OCI-LY3 (cell line): ENCODE results near the gene MED12L.

Experiments
- H2AFZ ChIP-seq: fragments of 200-600, 300-600 bp; shearing (Covaris generic); 2 replicates; pipeline ENCODE4 v1.6.0; 2014; ENCODE audit warnings: antibody characterized with exemption, low read depth, low read length
- H3K27ac ChIP-seq: fragments of 200-600, 300-600 bp; sonication (generic); 2 replicates; pipeline ENCODE4 v1.5.1; 2014; ENCODE audit warnings: mild to moderate bottlenecking, low read length, moderate library complexity, mixed read lengths
- H3K27me3 ChIP-seq: fragments of 200-600, 300-600 bp; sonication (generic); 2 replicates; pipeline ENCODE4 v1.6.1; 2014; ENCODE audit warnings: low read depth, low read length, mixed read lengths
- H3K36me3 ChIP-seq: fragments of 200-600, 300-600 bp; sonication (generic); replicated peaks from 2 replicates; pipeline ENCODE3; 2014; ENCODE audit warnings: low read depth, low read length, mixed read lengths
- H3K4me1 ChIP-seq: fragments of 300-600, 200-600 bp; sonication (generic); 2 replicates; pipeline ENCODE4 v1.6.1; 2014; ENCODE audit warnings: low read length, mixed read lengths
- H3K4me2 ChIP-seq: fragments of 200-600, 300-600 bp; sonication (generic); 2 replicates; pipeline ENCODE4 v1.6.1; 2014; ENCODE audit warnings: low read length, mixed read lengths
- H3K4me3 ChIP-seq: fragments of 300-600, 200-600 bp; sonication (generic); 2 replicates; pipeline ENCODE4 v1.5.1; 2014; ENCODE audit warnings: antibody characterized with exemption, mild to moderate bottlenecking, low read length, moderate library complexity
- H3K79me2 ChIP-seq: fragments of 300-600, 200-600 bp; shearing (Covaris generic); 2 replicates; pipeline ENCODE4 v1.6.1; 2014; ENCODE audit warnings: mild to moderate bottlenecking, low read length, mixed read lengths
- H3K9ac ChIP-seq: fragments of 300-600, 200-600 bp; shearing (Covaris generic); 2 replicates; pipeline ENCODE4 v1.6.0; 2014; ENCODE audit warnings: mild to moderate bottlenecking, low read length, moderate library complexity
- H3K9me3 ChIP-seq: fragments of 200-600, 300-600 bp; shearing (Covaris generic); 2 replicates; pipeline ENCODE4 v1.6.1; 2014; ENCODE audit warnings: low read length, mixed read lengths; ENCODE audit not compliant: insufficient read depth
- H4K20me1 ChIP-seq: fragments of 200-600, 300-600 bp; sonication (generic); 2 replicates; pipeline ENCODE4 v1.6.1; 2016; ENCODE audit warnings: low read length, mixed read lengths; ENCODE audit not compliant: insufficient read depth
- EZH2phosphoT487 ChIP-seq: fragments of 200-600 bp; shearing (Covaris generic); IDR thresholded peaks from 2 replicates; pipeline ENCODE4 v1.6.1; 2018; ENCODE audit warnings: antibody characterized with exemption, mixed run types, low read depth
- TF ChIP-seq, protein P1 (sequence below): fragments of 200-600, 300-600 bp; sonication (generic); IDR thresholded peaks from 2 replicates; pipeline ENCODE4 v1.5.1; 2014; ENCODE audit warnings: antibody characterized with exemption, low read length, low read depth

The MED12L gene

DNA sequence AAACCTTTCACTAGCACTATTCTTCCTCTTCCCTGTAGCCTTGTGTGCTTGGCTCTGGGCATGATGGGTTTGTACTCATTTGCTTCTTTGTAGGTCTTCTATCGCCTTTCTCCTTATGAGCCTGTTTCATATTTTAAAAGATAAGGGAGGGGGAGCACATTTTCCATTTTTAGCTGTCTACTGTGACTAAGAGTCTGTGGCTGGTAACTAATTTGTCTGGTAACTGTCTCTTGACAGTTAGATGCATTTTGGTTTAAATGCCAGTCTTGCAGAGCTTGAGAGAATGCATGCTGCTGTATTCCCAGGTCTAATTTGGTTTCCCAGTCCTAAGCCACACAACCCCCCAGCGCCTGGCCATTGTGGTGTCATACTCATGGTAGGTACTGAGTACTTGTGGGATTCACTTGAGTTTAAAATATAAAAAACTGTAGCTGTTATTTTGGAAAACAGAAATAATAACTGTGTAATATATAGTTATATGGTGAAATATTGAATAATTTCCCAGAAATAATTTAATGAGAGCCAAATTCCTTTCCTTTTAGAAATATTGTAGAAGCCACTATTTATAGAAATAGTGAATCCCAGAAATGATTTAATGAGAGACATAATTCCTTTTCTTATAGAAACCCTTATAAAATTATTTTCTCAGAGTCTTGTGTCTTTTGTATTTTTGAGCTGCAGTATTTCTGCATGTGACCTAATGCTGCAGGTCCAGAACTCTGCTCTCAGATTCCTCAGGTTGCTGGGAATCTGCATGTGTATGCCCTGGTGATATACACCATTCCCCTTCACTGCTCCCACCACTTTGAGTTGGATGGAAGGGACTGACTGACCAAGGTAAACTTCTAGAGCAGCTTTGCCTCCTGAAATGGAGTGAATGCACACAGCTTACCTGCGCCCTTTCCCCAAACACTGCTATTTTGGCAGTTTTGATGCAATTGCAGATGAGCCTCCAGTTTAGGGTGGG lies 131.5 kb downstream of the MED12L start:
- no peak overlapping the region for H2AFZ ChIP-seq
- H3K27ac ChIP-seq: no peak overlapping the region
- H3K4me2 ChIP-seq: no peak overlapping the region
- H3K79me2 ChIP-seq: no peaks in the 10 kb centered on the region
- H3K36me3 ChIP-seq: no peaks in the 10 kb centered on the region
- H4K20me1 ChIP-seq: no peaks in the 10 kb centered on the region
- no peaks in the 10 kb centered on the region for H3K9me3 ChIP-seq
- no peaks in the 10 kb centered on the region for H3K27me3 ChIP-seq
- no peak overlapping the region for H3K4me3 ChIP-seq
- peaks cover 6% of the 10 kb centered on the region for H3K4me1 ChIP-seq
- TF ChIP-seq, protein P1, sequence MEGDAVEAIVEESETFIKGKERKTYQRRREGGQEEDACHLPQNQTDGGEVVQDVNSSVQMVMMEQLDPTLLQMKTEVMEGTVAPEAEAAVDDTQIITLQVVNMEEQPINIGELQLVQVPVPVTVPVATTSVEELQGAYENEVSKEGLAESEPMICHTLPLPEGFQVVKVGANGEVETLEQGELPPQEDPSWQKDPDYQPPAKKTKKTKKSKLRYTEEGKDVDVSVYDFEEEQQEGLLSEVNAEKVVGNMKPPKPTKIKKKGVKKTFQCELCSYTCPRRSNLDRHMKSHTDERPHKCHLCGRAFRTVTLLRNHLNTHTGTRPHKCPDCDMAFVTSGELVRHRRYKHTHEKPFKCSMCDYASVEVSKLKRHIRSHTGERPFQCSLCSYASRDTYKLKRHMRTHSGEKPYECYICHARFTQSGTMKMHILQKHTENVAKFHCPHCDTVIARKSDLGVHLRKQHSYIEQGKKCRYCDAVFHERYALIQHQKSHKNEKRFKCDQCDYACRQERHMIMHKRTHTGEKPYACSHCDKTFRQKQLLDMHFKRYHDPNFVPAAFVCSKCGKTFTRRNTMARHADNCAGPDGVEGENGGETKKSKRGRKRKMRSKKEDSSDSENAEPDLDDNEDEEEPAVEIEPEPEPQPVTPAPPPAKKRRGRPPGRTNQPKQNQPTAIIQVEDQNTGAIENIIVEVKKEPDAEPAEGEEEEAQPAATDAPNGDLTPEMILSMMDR: no peak
- TF ChIP-seq EZH2phosphoT487: no peak
- no peak overlapping the region for H3K9ac ChIP-seq

DNA sequence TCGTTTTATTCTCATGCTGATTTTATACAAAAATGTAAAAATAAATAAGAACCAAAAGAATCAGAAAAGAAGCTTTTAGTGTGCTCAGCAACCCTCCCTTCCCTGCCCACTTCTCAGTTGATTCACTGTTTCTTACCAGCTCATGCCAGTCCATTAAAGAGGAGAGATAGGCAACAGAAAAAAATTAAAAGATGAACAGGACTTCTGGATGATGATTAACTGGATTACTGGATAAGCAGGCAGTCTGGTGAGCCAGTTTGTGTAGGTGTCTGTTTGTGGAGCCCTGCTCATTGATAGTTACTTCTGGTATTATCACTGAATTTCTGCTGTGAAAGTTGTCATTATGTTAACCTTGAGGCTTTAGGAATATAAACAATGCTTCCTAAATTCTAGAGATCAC lies 132.7 kb downstream of the MED12L start:
- Histone ChIP-seq H3K4me1 (peaks cover 6% of the 10 kb centered on the region), H3K79me2 (no peaks in the 10 kb centered on the region), H3K9ac (no peak overlapping the region), H4K20me1 (no peaks in the 10 kb centered on the region), H3K27ac (no peak overlapping the region), H3K36me3 (peaks cover 6% of the 10 kb centered on the region), H2AFZ (no peak overlapping the region), H3K9me3 (0 out of 2 replicates have a peak, but pooled peaks cover 4% of the 10 kb centered on the region), H3K27me3 (no peaks in the 10 kb centered on the region), H3K4me2 (no peak overlapping the region), H3K4me3 (no peak overlapping the region)
- TF ChIP-seq EZH2phosphoT487: no peak
- TF ChIP-seq, protein P1: no peak

DNA sequence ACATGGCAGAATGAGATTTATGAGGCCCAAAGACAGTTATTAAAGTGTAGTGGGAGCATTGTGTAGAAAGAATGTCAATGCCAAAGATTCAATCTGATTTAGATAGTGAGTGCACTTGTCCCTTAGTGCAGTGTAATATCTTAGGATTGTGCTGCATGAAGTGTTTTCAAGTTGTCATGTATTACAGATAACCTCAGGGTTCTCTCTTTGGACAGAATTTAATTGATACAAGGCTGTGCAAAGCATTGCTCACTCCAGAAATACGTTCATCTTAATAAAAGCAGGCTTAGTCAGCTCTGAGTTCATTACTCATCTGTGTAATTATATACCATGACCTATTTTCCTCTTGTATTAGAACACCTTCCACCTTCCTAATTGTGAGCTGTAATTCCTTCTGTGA lies 133.6 kb downstream of the MED12L start:
- Histone ChIP-seq H3K4me1 (peaks cover 6% of the 10 kb centered on the region), H4K20me1 (no peaks in the 10 kb centered on the region), H3K36me3 (peaks cover 12% of the 10 kb centered on the region), H3K27me3 (no peaks in the 10 kb centered on the region), H3K27ac (no peak overlapping the region), H3K9me3 (0 out of 2 replicates have a peak, but pooled peaks cover 4% of the 10 kb centered on the region), H3K9ac (no peak overlapping the region), H3K4me3 (no peak overlapping the region), H3K79me2 (no peaks in the 10 kb centered on the region), H2AFZ (no peak overlapping the region), H3K4me2 (no peak overlapping the region)
- TF ChIP-seq, protein P1: no peak
- no peak for TF ChIP-seq EZH2phosphoT487

DNA sequence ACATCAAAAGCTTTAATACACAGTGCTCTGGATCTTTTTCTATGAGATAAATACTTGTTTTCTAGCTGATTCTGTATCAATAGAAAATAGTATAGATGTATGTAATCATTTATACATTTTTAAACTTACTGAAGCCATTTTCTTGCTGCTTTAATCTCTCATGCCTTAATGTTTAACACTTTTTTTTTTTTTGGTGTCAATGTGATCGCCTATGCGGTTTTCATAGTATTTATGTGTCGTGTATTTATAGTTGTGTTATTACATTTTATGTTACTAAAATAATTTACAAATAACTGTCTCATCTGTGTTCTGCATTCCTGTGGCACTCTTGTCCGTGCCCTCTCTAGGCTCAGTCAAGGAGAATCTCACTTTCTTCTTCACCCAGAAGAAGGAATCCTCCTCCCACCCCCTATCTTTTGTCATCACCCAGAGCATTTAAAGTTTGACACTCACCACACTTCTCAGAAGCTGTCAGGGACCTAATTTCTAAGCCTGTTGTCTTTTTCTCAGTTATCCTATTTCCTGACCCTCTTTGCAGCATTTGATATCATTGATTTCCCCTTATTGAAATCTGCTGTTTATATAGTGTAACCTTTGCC lies 138.9 kb downstream of the MED12L start:
- H3K4me1 ChIP-seq: peaks cover 25% of the 10 kb centered on the region

More for the DNA sequence above, 138.9 kb downstream of the MED12L start:
- H3K9ac ChIP-seq: no peak overlapping the region
- H4K20me1 ChIP-seq: no peaks in the 10 kb centered on the region
- no peak overlapping the region for H3K27ac ChIP-seq
- no peaks in the 10 kb centered on the region for H3K79me2 ChIP-seq
- H3K4me2 ChIP-seq: no peak overlapping the region
- no peak overlapping the region for H2AFZ ChIP-seq
- no peaks in the 10 kb centered on the region for H3K27me3 ChIP-seq
- no peak overlapping the region for H3K4me3 ChIP-seq
- H3K36me3 ChIP-seq: peaks cover 12% of the 10 kb centered on the region
- TF ChIP-seq EZH2phosphoT487: no peak
- TF ChIP-seq, protein P1: no peak
- H3K9me3 ChIP-seq: 0 out of 2 replicates have a peak, but pooled peaks cover 4% of the 10 kb centered on the region
